Measurements from ENCODE around the gene OPCML. TPM values are rescaled to one million over a fixed set of nuclear protein-coding genes. Genes with fewer than 3 reads are reported as not detected.

The OPCML gene
- polyA plus RNA-seq, 1 donor from 2014 or later: 11.6 TPM

DNA sequence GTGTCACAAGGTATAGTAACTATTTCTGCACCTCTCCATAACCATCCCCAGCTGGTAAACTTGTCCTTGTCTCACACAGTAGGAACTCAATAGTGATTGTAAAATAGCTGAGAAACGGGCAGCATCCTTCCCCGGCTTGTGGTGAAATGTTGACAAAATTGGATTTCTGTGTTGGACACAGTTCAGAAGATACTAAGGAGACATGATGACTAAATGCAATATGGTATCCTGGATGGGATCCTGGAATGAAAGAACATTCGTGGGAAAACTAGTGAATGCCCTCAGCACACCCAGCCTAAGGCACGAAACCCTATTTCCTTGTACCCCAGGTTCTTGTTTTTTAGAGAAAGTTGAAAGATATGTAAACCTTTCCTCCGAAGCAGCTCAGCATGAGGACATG, 18.8 kb upstream of the OPCML start:
- no peak for TF ChIP-seq EP300 (conservative IDR thresholded peaks at IDR 0.05; ENCODE audit: poor library complexity, severe bottlenecking)
- no peak for TF ChIP-seq TAF1 (IDR thresholded peaks at IDR 0.05; ENCODE audit: low read depth)
- no peak for TF ChIP-seq RAD21 (conservative IDR thresholded peaks at IDR 0.05)
- no peak for TF ChIP-seq POLR2AphosphoS5 (IDR thresholded peaks at IDR 0.05)
- TF ChIP-seq MXI1 (conservative IDR thresholded peaks at IDR 0.05; ENCODE audit: poor library complexity, severe bottlenecking): no peak
- TF ChIP-seq, protein P1, sequence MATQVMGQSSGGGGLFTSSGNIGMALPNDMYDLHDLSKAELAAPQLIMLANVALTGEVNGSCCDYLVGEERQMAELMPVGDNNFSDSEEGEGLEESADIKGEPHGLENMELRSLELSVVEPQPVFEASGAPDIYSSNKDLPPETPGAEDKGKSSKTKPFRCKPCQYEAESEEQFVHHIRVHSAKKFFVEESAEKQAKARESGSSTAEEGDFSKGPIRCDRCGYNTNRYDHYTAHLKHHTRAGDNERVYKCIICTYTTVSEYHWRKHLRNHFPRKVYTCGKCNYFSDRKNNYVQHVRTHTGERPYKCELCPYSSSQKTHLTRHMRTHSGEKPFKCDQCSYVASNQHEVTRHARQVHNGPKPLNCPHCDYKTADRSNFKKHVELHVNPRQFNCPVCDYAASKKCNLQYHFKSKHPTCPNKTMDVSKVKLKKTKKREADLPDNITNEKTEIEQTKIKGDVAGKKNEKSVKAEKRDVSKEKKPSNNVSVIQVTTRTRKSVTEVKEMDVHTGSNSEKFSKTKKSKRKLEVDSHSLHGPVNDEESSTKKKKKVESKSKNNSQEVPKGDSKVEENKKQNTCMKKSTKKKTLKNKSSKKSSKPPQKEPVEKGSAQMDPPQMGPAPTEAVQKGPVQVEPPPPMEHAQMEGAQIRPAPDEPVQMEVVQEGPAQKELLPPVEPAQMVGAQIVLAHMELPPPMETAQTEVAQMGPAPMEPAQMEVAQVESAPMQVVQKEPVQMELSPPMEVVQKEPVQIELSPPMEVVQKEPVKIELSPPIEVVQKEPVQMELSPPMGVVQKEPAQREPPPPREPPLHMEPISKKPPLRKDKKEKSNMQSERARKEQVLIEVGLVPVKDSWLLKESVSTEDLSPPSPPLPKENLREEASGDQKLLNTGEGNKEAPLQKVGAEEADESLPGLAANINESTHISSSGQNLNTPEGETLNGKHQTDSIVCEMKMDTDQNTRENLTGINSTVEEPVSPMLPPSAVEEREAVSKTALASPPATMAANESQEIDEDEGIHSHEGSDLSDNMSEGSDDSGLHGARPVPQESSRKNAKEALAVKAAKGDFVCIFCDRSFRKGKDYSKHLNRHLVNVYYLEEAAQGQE (IDR thresholded peaks at IDR 0.05; ENCODE audit: borderline replicate concordance): no peak
- TF ChIP-seq EZH2 (IDR thresholded peaks at IDR 0.05; ENCODE audit: borderline replicate concordance, insufficient read depth, low read length, poor library complexity, severe bottlenecking): no peak
- TF ChIP-seq, protein P2, sequence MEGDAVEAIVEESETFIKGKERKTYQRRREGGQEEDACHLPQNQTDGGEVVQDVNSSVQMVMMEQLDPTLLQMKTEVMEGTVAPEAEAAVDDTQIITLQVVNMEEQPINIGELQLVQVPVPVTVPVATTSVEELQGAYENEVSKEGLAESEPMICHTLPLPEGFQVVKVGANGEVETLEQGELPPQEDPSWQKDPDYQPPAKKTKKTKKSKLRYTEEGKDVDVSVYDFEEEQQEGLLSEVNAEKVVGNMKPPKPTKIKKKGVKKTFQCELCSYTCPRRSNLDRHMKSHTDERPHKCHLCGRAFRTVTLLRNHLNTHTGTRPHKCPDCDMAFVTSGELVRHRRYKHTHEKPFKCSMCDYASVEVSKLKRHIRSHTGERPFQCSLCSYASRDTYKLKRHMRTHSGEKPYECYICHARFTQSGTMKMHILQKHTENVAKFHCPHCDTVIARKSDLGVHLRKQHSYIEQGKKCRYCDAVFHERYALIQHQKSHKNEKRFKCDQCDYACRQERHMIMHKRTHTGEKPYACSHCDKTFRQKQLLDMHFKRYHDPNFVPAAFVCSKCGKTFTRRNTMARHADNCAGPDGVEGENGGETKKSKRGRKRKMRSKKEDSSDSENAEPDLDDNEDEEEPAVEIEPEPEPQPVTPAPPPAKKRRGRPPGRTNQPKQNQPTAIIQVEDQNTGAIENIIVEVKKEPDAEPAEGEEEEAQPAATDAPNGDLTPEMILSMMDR (IDR thresholded peaks at IDR 0.05; ENCODE audit: poor library complexity, severe bottlenecking): no peak
- TF ChIP-seq SMC3 (conservative IDR thresholded peaks at IDR 0.05; ENCODE audit: poor library complexity): no peak
- Histone ChIP-seq H3K36me3 (ENCODE audit: insufficient read depth, low read length) (no peaks in the 10 kb centered on the region), H4K20me1 (ENCODE audit: insufficient read depth) (no peaks in the 10 kb centered on the region), H2AFZ (ENCODE audit: low read depth, low read length) (no peak overlapping the region), H3F3A (ENCODE audit: insufficient read depth, low read length, poor library complexity, severe bottlenecking) (no peaks in the 10 kb centered on the region), H3K9me3 (ENCODE audit: low read length) (no peaks in the 10 kb centered on the region), H3K79me2 (replicated peaks; ENCODE audit: insufficient read depth, low read length) (no peaks in the 10 kb centered on the region), H3K9me2 (ENCODE audit: insufficient read depth, low read length) (no peaks in the 10 kb centered on the region), H3K9ac (ENCODE audit: low read length) (no peak overlapping the region), H3K27ac (ENCODE audit: low read length) (no peak overlapping the region), H3K27me3 (ENCODE audit: insufficient read depth, low read depth, low read length) (no peaks in the 10 kb centered on the region), H3K4me2 (ENCODE audit: low read length) (no peak overlapping the region), H3K4me3 (ENCODE audit: low read length) (no peak overlapping the region)

DNA sequence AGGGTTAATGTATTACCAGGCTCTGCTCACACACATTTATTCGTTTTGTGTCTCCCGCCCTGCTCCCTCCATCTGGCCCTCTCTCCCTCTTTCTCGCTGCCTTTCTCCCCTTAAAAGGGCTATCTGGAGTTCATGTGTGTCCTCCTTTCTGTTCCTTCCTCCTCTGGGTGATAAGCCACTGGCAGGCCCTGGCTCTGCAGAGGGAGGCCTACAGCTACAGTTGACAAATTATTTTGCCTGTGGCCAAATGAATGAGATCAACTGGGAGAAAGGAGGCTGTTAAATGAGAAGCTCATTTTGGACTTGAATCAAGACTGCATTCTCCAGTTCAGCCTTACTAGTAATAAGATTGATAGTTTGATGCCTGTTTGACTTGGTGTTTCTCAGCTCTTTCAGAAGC, 17.5 kb upstream of the OPCML start:
- no peaks in the 10 kb centered on the region for H3K79me2 ChIP-seq (replicated peaks; ENCODE audit: insufficient read depth, low read length)
- no peak overlapping the region for H2AFZ ChIP-seq (ENCODE audit: low read depth, low read length)
- TF ChIP-seq TAF1 (IDR thresholded peaks at IDR 0.05; ENCODE audit: low read depth) (no peak), SMC3 (conservative IDR thresholded peaks at IDR 0.05; ENCODE audit: poor library complexity) (no peak), MXI1 (conservative IDR thresholded peaks at IDR 0.05; ENCODE audit: poor library complexity, severe bottlenecking) (no peak)
- TF ChIP-seq, protein P1 (IDR thresholded peaks at IDR 0.05; ENCODE audit: borderline replicate concordance): no peak
- H3K4me2 ChIP-seq (ENCODE audit: low read length): no peak overlapping the region
- H3F3A ChIP-seq (ENCODE audit: insufficient read depth, low read length, poor library complexity, severe bottlenecking): no peaks in the 10 kb centered on the region
- H3K4me3 ChIP-seq (ENCODE audit: low read length): no peak overlapping the region
- no peak overlapping the region for H3K27ac ChIP-seq (ENCODE audit: low read length)
- no peaks in the 10 kb centered on the region for H4K20me1 ChIP-seq (ENCODE audit: insufficient read depth)
- no peaks in the 10 kb centered on the region for H3K9me2 ChIP-seq (ENCODE audit: insufficient read depth, low read length)
- no peaks in the 10 kb centered on the region for H3K36me3 ChIP-seq (ENCODE audit: insufficient read depth, low read length)
- H3K9me3 ChIP-seq (ENCODE audit: low read length): no peaks in the 10 kb centered on the region
- H3K27me3 ChIP-seq (ENCODE audit: insufficient read depth, low read depth, low read length): no peaks in the 10 kb centered on the region
- no peak overlapping the region for H3K9ac ChIP-seq (ENCODE audit: low read length)
